HEK293T (cell line): ENCODE measurements around the gene ACSL3.

Experiments
- BHLHE40 ChIP-seq: fragments of 450-650 bp; IDR thresholded peaks from 2 replicates; pipeline ENCODE4 v1.6.1; 2016; ENCODE audit warnings: mild to moderate bottlenecking, moderate library complexity, borderline replicate concordance
- CTBP1 ChIP-seq: fragments of 450-650 bp; IDR thresholded peaks from 2 replicates; pipeline ENCODE4 v1.6.1; 2016; ENCODE audit warnings: borderline replicate concordance
- FOXM1 ChIP-seq: fragments of 450-650 bp; IDR thresholded peaks from 2 replicates; pipeline ENCODE4 v1.6.1; 2017; ENCODE audit warnings: mild to moderate bottlenecking, borderline replicate concordance
- SP1 ChIP-seq: fragments of 450-650 bp; IDR thresholded peaks from 2 replicates; pipeline ENCODE4 v1.6.1; 2017
- SUZ12 ChIP-seq: fragments of 450-650 bp; IDR thresholded peaks from 2 replicates; pipeline ENCODE4 v1.6.1; 2016; ENCODE audit warnings: mild to moderate bottlenecking

DNA sequence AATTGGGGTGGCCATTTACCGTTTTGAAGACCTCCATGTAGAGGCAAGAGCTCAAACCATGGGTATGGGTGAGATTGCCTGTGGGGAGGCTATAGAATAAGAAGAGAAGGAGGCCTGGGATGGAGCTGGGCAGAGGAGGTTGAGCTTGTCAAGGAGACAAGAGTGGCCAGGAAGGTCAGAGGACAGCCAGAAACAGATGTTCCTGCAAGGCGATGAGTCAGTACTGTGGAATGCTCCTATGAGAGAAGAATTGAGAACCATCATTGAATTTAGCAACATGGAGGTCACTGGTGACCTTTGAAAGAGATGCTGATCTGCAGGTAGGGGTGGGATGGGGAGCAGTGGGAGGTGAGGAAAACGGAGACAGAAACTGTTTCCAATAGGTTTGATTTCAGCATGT lies 3.5 kb downstream of the ACSL3 start:
- TF ChIP-seq FOXM1: no peak
- no peak for TF ChIP-seq CTBP1
- TF ChIP-seq BHLHE40: no peak
- no peak for TF ChIP-seq SUZ12
- no peak for TF ChIP-seq SP1
